GM12878 (cell line): ENCODE data around the gene ARIH2. TPM values are rescaled to one million over a fixed set of nuclear protein-coding genes. Genes with fewer than 3 reads are reported as not detected.

Experiments
- CUX1 ChIP-seq: IDR thresholded peaks from 2 replicates; pipeline ENCODE4 v1.6.1; 2012; ENCODE audit warnings: improper control_type of control experiment, low read depth, low read length; ENCODE audit not compliant: insufficient replicate concordance
- PRDM15 ChIP-seq: fragments of 450-650 bp; formaldehyde crosslinking; IDR thresholded peaks from 2 replicates; pipeline ENCODE4 v1.4.0; 2020; ENCODE audit warnings: mild to moderate bottlenecking, moderate library complexity
- polyA plus RNA-seq, 11 experiments: library from polyadenylated mRNA; depleted of rRNA in 4 of 11; unstranded in 6 of 11; stranded (reverse) in 5 of 11; fragments of >200 nt; fragmentation: Nextera tagmentation in 4 of 11; fragmentation: Illumina TruSeq in 1 of 11; extraction: Ambion mirVana in 4 of 11; extraction: Trizol in 1 of 11; gene quantifications; 1 replicate in 1 of 11; 2 replicates in 10 of 11; pipeline versions ENCODE4 v1.2.1 to v1.2.3, GENCODE V29; 2011 to 2016; ENCODE audit warnings: inconsistent platforms in 2 of 11, missing spikeins in 2 of 11, low read depth in 1 of 11
- total RNA-seq, 4 experiments: library from RNA; depleted of rRNA in 3 of 4; stranded (reverse); fragments of >200 nt in 3 of 4; fragmentation: Illumina TruSeq in 1 of 4; extraction: Trizol in 1 of 4; gene quantifications; 2 replicates each; pipeline versions ENCODE4 v1.2.1 to v1.2.3, GENCODE V29; 2013 to 2021

The ARIH2 gene
- total and polyA plus RNA-seq, 10 of the 15 experiments (the other 5 are each of a cell fraction or from before 2014, with no cell fraction given) = 18.7 to 74.7 (median 63.7) TPM

GRCh38 chr3:48915296-48915695 lies 3.3 kb upstream of the ARIH2 start (continued):
- no peak for TF ChIP-seq PRDM15 (CRISPR knock-in tag)
- TF ChIP-seq CUX1 = no peak
